A375 (cell line): ENCODE results near the gene ANKRD34A. TPM values are rescaled to one million over a fixed set of nuclear protein-coding genes. Genes with fewer than 3 reads are reported as not detected.

Experiments used
- total RNA-seq: library from RNA; depleted of rRNA; stranded (reverse); fragments of >200 nt; shearing (Covaris generic); gene quantifications from 2 replicates; pipeline ENCODE4 v1.2.3, GENCODE V29; 2014; rRNA removed

ANKRD34A gene
- total RNA-seq, result 2.0 and 2.5 TPM in 2 replicates

DNA sequence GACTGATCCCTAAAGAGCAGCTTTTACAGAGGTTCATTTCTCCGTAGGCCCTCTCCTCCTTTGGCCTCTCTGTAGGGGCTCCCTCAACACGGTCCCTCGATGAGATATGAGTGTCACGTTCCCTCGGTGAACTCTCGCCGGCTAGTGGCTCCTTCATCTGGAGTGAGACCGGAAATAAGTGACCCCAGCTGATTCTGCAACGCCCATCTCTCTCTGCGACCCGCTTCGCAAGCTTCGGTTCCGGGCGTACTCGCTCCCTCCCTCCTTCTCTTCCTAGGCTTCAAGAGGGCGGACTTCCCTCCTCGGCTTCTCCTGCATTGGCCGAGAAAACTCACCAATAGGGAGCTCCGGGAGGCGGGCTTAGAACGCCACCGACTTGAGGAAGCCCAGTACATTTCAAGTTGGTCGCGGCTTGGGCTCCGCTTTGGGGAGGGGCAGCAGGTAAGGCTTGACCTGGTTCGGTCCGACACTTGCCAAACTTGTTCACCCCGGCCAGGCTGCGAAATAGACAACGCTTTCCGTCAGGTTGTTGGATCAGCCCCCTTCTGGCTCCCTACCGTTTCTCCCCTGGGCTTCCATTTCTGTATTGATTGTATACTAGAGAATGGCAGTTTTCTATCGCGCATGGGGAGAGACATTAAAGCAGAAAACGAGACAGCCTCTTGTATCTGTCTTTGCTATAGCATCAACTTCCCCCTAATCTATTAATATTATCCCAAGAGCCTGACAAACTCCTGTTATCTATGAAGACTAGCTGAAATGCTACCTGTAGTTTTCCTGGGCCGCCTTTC, at the start of gene ANKRD34A, which contains the start of gene POLR3GL:
Gene ANKRD34A (minus strand): TSS at position 248 of the 791 bp plus-strand sequence. CDS start 2,816 bp downstream, outside the sequence.
Gene POLR3GL (plus strand): TSS at position 363 of the 791 bp plus-strand sequence. CDS start 10,176 bp downstream, outside the sequence.

GRCh38 chr1:145996433-145997015, 32.1 kb upstream of the ANKRD34A start, which contains the start of gene TXNIP:
TSS of gene TXNIP (minus strand) at chr1:145996579. CDS start at chr1:145996266, 313 bp downstream.

DNA sequence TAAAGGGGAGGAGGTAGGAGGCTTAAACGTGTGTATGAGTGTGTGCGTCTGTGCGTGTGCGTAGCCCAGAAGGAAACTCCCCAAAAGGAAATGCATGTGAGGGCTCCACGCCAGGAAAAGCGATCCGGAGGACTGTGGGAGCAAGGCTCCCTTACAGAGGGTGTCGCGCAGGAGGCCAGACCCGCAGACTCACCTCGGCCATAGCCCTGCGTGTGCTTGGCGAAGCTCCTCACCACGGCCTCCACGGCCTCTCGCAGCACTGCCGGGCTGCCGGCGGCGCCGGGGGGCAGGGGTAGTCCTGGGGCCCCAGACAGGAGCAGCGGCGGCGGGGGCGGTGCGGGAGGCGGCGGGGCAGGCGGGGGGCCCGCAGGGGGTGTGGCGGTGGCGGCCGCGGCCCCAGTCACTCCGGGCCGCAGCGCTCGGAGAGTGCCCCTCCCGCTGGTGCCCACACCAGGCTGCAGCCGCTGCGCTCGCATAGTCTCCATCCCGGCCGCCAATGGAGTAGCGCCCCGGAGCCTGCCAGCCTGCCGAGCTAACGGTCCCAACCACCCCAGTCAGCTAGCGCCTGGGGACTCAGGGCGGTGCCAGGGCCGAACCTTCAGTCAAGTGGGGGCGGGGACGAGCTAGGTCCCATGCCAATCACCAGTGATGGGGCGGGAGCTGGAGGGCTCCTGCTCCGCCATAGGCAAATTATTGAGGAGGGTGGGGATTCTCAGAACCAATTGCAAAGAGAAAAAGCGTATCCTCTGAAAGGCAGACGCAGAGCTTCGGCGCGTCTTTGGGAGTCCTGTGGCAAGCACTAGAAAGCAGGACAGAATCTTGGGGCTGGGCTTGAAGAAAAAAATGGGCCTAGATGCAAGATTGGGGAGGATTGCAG, 6.7 kb downstream of the ANKRD34A start, which contains the start of gene LIX1L:
Gene LIX1L (minus strand): TSS at position 575 of the 877 bp plus-strand sequence. CDS start 90 bp downstream, at position 485.

DNA sequence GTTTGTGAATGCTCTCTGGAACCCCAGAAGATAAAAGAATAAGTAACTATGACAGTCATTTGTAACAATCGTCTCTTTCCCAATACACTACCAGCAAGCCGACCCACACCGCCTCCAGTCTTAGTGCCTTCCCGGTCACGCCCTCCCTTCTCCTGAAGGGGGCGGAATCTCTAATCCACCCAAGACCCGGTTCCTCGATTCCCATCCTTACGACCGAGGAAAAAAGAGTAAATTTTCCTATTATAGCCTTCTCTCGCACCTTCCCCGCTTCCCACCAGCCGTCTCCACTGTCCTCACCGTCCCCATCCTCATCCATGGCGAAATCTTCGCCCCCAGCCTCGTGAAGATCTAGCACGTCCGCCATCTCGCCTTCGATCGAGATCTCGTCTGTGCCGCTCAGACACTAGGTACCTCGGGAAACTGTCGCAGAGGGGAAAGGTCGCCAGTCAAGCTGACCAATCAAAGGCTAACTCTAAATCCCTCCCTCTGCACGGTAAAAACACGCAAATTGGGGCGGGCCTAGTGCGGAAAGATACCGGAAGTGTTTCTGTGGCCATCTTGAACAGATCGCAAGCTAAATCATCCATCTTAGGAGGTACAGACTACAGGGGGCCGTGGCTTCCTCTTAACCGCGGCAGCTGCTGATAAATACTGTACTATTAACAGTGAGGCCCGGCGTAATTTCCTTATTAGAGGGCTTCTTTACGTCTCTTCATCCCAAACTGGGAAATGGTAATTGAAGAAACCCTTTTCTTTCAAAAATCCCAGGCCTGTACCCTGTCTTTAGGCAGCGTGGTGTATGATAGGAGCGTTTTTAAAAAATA, 37.1 kb downstream of the ANKRD34A start, which contains the start of gene RBM8A:
Gene RBM8A (minus strand): TSS at position 422 of the 824 bp plus-strand sequence. CDS start 58 bp downstream, at position 364.

GRCh38 chr1:145918144-145918991, 46.0 kb downstream of the ANKRD34A start, which contains the start of gene PEX11B:
TSS of gene PEX11B (minus strand) at chr1:145918717. CDS start at chr1:145918688, 29 bp downstream.

Other genes starting within 250 kb of the ANKRD34A start
- gene CD160, start 245.1 kb downstream of the ANKRD34A start, total RNA-seq, result not detected in 2 replicates
- 13.4 and 14.5 TPM in 2 replicates for gene RNF115, start 140.5 kb downstream of the ANKRD34A start, total RNA-seq
- 79.1 and 86.5 TPM in 2 replicates for gene POLR3C, start 140.4 kb downstream of the ANKRD34A start, total RNA-seq
- 11.0 and 12.1 TPM in 2 replicates for gene NUDT17, start 118.9 kb downstream of the ANKRD34A start, total RNA-seq
- gene PIAS3, start 105.5 kb downstream of the ANKRD34A start, total RNA-seq, result 14.6 and 17.5 TPM in 2 replicates
- not detected in 2 replicates for gene ANKRD35, start 78.7 kb downstream of the ANKRD34A start, total RNA-seq
- gene ITGA10, start 54.5 kb downstream of the ANKRD34A start, total RNA-seq, result 10.7 and 13.1 TPM in 2 replicates
- 19.3 and 21.5 TPM in 2 replicates for gene PEX11B, start 45.9 kb downstream of the ANKRD34A start, total RNA-seq
- 484 and 545 TPM in 2 replicates for gene RBM8A, start 37.1 kb downstream of the ANKRD34A start, total RNA-seq
- gene LIX1L, start 6.6 kb downstream of the ANKRD34A start, total RNA-seq, result 21.2 and 25.6 TPM in 2 replicates
- gene POLR3GL, start 115 bp upstream of the ANKRD34A start, total RNA-seq, result 19.6 and 22.0 TPM in 2 replicates
- 36.2 and 41.8 TPM in 2 replicates for gene TXNIP, start 32.0 kb upstream of the ANKRD34A start, total RNA-seq
- gene HJV, start 57.2 kb upstream of the ANKRD34A start, total RNA-seq, result not detected in 2 replicates
- 1.4 and 1.5 TPM in 2 replicates for gene NBPF10, start 180.2 kb upstream of the ANKRD34A start, total RNA-seq